Upper lobe of right lung (tissue), 1 donor: ENCODE measurements around the gene PGC. TPM values are rescaled to one million over a fixed set of nuclear protein-coding genes. Genes with fewer than 3 reads are reported as not detected.
A peak's percentile ranks its signal among the peaks of the same experiment; 100 is the strongest.

Experiments
- ATAC-seq: fragments of 200-7000 bp; cut with Tn5 transposase; one replicate; pipeline ENCODE4 v1.9.1; 2020; ENCODE audit warnings: mild to moderate bottlenecking, moderate library complexity
- DNase-seq: peaks from one replicate; pipeline ENCODE4 v3.0.0-alpha.2; 2020
- H3K27ac ChIP-seq: fragments of 200-600 bp; one replicate; pipeline ENCODE4 v1.8.0; 2022
- H3K27me3 ChIP-seq: fragments of 200-600 bp; one replicate; pipeline ENCODE4 v1.8.0; 2022; ENCODE audit warnings: mild to moderate bottlenecking
- H3K36me3 ChIP-seq: fragments of 200-600 bp; one replicate; pipeline ENCODE4 v1.8.0; 2022
- H3K4me1 ChIP-seq: fragments of 200-600 bp; one replicate; pipeline ENCODE4 v1.8.0; 2022
- H3K4me3 ChIP-seq: fragments of 200-600 bp; one replicate; pipeline ENCODE4 v1.8.0; 2022; ENCODE audit warnings: mild to moderate bottlenecking
- H3K9me3 ChIP-seq: fragments of 200-600 bp; one replicate; pipeline ENCODE4 v1.8.0; 2022
- CTCF ChIP-seq: fragments of 200-600 bp; IDR thresholded peaks from one replicate; pipeline ENCODE4 v1.8.0; 2022; ENCODE audit warnings: antibody characterized with exemption
- intact Hi-C: fragments of 100-400 bp; cut with DNase I; formaldehyde crosslinking; loops from one replicate; pipeline ENCODE4 v1.11.0; 2022
- long read RNA-seq: library from polyadenylated mRNA; unstranded; transcript quantifications from one replicate; pipeline ENCODE4 v2.0.0, GENCODE V29; 2021
- total RNA-seq: library from RNA; stranded (reverse); fragmentation: NEBNext Ultra II Directional; extraction: Animal tissue kit (Norgen Biotek cat#: 25700); gene quantifications from one replicate; pipeline ENCODE4 v1.2.1, GENCODE V29; 2021
- donor health status: DM: no; HTN: yes; CAD: no; lungs with severe emphysema.

PGC gene
- total RNA-seq = 1,050 TPM
- long read RNA-seq, transcript PGC-202 (9 exons, 1,371 nt) = major isoform, 1,154 of 1,406 reads
- long read RNA-seq, partial matches to known transcripts = 157 of 1,406 reads
- long read RNA-seq, other reads (novel, unspliced or antisense) = 95 of 1,406 reads

GRCh38 chr6:41747256-41748101 is at the start of gene PGC:
Gene PGC (minus strand): TSS chr6:41747397. CDS start chr6:41747334, 63 bp downstream.
- DNase-seq (no peak), ATAC-seq (peak; percentile 79)
- peak within 1 kb of the TSS; percentile 25 for H3K4me3 ChIP-seq
- no peaks in the 10 kb centered on the region for H3K27me3 ChIP-seq
- H3K4me1 ChIP-seq = no peaks in the 10 kb centered on the region
- intact Hi-C loops = no loop called here
- H3K27ac ChIP-seq = peak within 1 kb of the TSS; percentile 53
- no peak for TF ChIP-seq CTCF
- no peaks in the 10 kb centered on the region for H3K36me3 ChIP-seq
- no peaks in the 10 kb centered on the region for H3K9me3 ChIP-seq

- DNase-seq (no peak), ATAC-seq (no peak)
- H3K9me3 ChIP-seq = no peaks in the 10 kb centered on the region
- intact Hi-C loops = no loop called here
- peaks cover 40% of the 10 kb centered on the region for H3K36me3 ChIP-seq
- no peak overlapping the region for H3K4me3 ChIP-seq
- no peaks in the 10 kb centered on the region for H3K4me1 ChIP-seq
- no peak for TF ChIP-seq CTCF
- H3K27ac ChIP-seq = no peak overlapping the region
- H3K27me3 ChIP-seq = no peaks in the 10 kb centered on the region
Measured at GRCh38 chr6:41796474-41796873, 49.3 kb upstream of the PGC start.

GRCh38 chr6:41791984-41792383 is 44.8 kb upstream of the PGC start:
- H3K36me3 ChIP-seq = peaks cover 56% of the 10 kb centered on the region
- peaks cover 18% of the 10 kb centered on the region for H3K4me1 ChIP-seq
- H3K4me3 ChIP-seq = no peak overlapping the region
- H3K27me3 ChIP-seq = no peaks in the 10 kb centered on the region
- TF ChIP-seq CTCF = no peak
- H3K9me3 ChIP-seq = no peaks in the 10 kb centered on the region
- intact Hi-C loops = no loop called here
- no peak overlapping the region for H3K27ac ChIP-seq
- DNase-seq (no peak), ATAC-seq (no peak)

GRCh38 chr6:41791305-41791704 is 44.1 kb upstream of the PGC start:
- peaks cover 18% of the 10 kb centered on the region for H3K4me1 ChIP-seq
- no peaks in the 10 kb centered on the region for H3K27me3 ChIP-seq
- DNase-seq (no peak), ATAC-seq (no peak)
- peaks cover 54% of the 10 kb centered on the region for H3K36me3 ChIP-seq
- no peak for TF ChIP-seq CTCF
- no peak overlapping the region for H3K4me3 ChIP-seq
- H3K27ac ChIP-seq = no peak overlapping the region
- intact Hi-C loops = no loop called here
- H3K9me3 ChIP-seq = no peaks in the 10 kb centered on the region

GRCh38 chr6:41790045-41790444 is 42.8 kb upstream of the PGC start:
- H3K4me1 ChIP-seq = peaks cover 30% of the 10 kb centered on the region
- no peaks in the 10 kb centered on the region for H3K27me3 ChIP-seq
- no peak for DNase-seq
- TF ChIP-seq CTCF = no peak
- no peak for ATAC-seq
- H3K9me3 ChIP-seq = no peaks in the 10 kb centered on the region
- H3K27ac ChIP-seq = no peak overlapping the region
- intact Hi-C loops = no loop called here
- peaks cover 44% of the 10 kb centered on the region for H3K36me3 ChIP-seq
- H3K4me3 ChIP-seq = no peak overlapping the region
